Loucy (cell line): ENCODE results near the gene CHST14.

Experiments used
- H2AFZ ChIP-seq: fragments of 200-600 bp; sonication (generic); 2 replicates; pipeline ENCODE4 v1.6.0; 2016; ENCODE audit warnings: antibody characterized with exemption, mild to moderate bottlenecking, low read length, moderate library complexity
- H3F3A ChIP-seq: fragments of 200-600 bp; 2 replicates; pipeline ENCODE4 v1.6.0; 2016; ENCODE audit warnings: antibody characterized with exemption, low read depth, mild to moderate bottlenecking
- H3K27me3 ChIP-seq: fragments of 200-600 bp; sonication (generic); 2 replicates; pipeline ENCODE4 v1.6.1; 2014; ENCODE audit warnings: low read length, mild to moderate bottlenecking; ENCODE audit not compliant: insufficient read depth, poor library complexity, severe bottlenecking
- H3K36me3 ChIP-seq: fragments of 200-600 bp; sonication (generic); 2 replicates; pipeline ENCODE4 v1.6.1; 2016; ENCODE audit warnings: low read length; ENCODE audit not compliant: insufficient read depth
- H3K4me1 ChIP-seq: fragments of 200-600 bp; sonication (generic); 2 replicates; pipeline ENCODE4 v1.5.1; 2014; ENCODE audit warnings: low read length, mild to moderate bottlenecking; ENCODE audit not compliant: insufficient read depth, poor library complexity, severe bottlenecking
- H3K4me2 ChIP-seq: fragments of 200-600 bp; sonication (generic); 2 replicates; pipeline ENCODE4 v1.6.0; 2014; ENCODE audit warnings: antibody characterized with exemption, low read length, low read depth, mild to moderate bottlenecking; ENCODE audit not compliant: poor library complexity, severe bottlenecking
- H3K4me3 ChIP-seq: fragments of 200-600 bp; sonication (generic); 2 replicates; pipeline ENCODE4 v1.5.1; 2014; ENCODE audit warnings: low read length, mild to moderate bottlenecking, mixed read lengths; ENCODE audit not compliant: poor library complexity, severe bottlenecking
- H3K79me2 ChIP-seq: fragments of 200-600 bp; sonication (generic); 2 replicates; pipeline ENCODE4 v1.6.1; 2014; ENCODE audit warnings: low read length; ENCODE audit not compliant: insufficient read depth
- H3K9ac ChIP-seq: fragments of 200-600 bp; sonication (generic); 2 replicates; pipeline ENCODE4 v1.6.0; 2014; ENCODE audit warnings: mild to moderate bottlenecking, low read depth, low read length, moderate library complexity; ENCODE audit not compliant: poor library complexity, severe bottlenecking
- H3K9me2 ChIP-seq: fragments of 200-600 bp; sonication (generic); replicated peaks from 2 replicates; pipeline ENCODE4 v1.6.1; 2016; ENCODE audit warnings: low read depth, low read length, mixed read lengths
- H3K9me3 ChIP-seq: fragments of 200-600 bp; sonication (generic); 2 replicates; pipeline ENCODE4 v1.6.1; 2014; ENCODE audit warnings: mild to moderate bottlenecking, antibody characterized with exemption, low read length, low read depth; ENCODE audit not compliant: insufficient read depth
- H4K20me1 ChIP-seq: fragments of 200-600 bp; sonication (generic); 2 replicates; pipeline ENCODE4 v1.6.0; 2014; ENCODE audit warnings: antibody characterized with exemption, low read length, mild to moderate bottlenecking; ENCODE audit not compliant: insufficient read depth, poor library complexity, severe bottlenecking
- EZH2phosphoT487 ChIP-seq: fragments of 200-600 bp; IDR thresholded peaks from 2 replicates; pipeline ENCODE4 v1.6.1; 2018; ENCODE audit warnings: antibody characterized with exemption, mild to moderate bottlenecking, moderate library complexity, borderline replicate concordance
- TF ChIP-seq, protein P1 (sequence below): fragments of 200-600 bp; sonication (generic); conservative IDR thresholded peaks from 2 replicates; pipeline ENCODE4 v1.5.1; 2014; ENCODE audit warnings: mild to moderate bottlenecking, antibody characterized with exemption, low read length

CHST14 gene

DNA sequence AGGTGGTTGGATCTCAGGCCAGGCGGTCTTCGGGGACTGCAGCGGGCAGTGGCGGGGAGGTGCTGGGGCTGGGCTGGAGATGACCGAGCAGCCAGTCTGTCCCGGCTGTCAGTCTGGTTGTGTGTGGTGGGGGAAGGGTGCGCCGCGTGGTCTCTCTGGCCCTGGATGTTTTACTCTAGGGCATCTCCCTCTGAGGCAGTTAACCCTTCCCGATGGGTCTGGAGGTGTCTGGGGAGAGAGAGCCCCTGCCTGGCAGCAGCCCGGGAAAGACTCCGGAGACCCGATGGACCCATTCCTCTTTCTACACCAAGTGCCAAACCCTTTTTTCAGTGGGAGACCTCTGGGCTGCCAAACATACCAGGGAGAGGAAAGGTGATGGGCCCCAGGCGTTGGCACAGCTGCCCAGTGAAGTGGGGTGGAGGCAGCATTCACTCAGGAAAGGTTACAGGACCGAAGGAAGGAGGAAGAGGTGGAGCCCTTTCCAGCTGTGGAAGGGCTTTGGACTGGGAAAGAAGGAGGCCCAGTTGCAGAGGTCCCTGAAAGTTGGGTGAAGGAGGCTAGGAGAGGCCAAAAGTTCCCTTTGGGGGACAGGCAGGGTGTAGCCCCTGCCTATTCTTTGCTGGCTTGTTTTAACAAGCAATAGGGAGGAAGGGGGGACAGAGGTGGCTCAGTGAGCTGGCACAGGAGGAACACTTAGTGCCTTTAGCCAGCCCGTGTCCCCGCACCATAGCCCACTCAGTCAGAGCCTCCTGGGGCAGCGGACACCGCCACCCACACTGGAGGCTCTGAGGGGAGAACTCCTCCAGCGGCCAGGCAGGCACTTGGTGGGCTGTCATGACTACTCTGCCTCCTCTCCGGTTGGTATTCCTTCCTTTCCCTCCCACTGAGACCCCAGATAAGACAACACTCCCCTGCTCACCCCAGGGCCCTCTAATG is 32.8 kb upstream of the CHST14 start:
- Histone ChIP-seq H3K79me2 (peaks cover 23% of the 10 kb centered on the region), H4K20me1 (peaks cover 14% of the 10 kb centered on the region), H3K4me2 (no peak overlapping the region), H3K36me3 (no peaks in the 10 kb centered on the region), H3K27me3 (no peaks in the 10 kb centered on the region), H3K4me3 (no peak overlapping the region), H3K4me1 (peaks cover 18% of the 10 kb centered on the region), H3K9me2 (no peaks in the 10 kb centered on the region), H3F3A (no peaks in the 10 kb centered on the region), H3K9ac (no peak overlapping the region), H3K9me3 (no peaks in the 10 kb centered on the region), H2AFZ (no peak overlapping the region)
- TF ChIP-seq EZH2phosphoT487: no peak
- TF ChIP-seq, protein P1, sequence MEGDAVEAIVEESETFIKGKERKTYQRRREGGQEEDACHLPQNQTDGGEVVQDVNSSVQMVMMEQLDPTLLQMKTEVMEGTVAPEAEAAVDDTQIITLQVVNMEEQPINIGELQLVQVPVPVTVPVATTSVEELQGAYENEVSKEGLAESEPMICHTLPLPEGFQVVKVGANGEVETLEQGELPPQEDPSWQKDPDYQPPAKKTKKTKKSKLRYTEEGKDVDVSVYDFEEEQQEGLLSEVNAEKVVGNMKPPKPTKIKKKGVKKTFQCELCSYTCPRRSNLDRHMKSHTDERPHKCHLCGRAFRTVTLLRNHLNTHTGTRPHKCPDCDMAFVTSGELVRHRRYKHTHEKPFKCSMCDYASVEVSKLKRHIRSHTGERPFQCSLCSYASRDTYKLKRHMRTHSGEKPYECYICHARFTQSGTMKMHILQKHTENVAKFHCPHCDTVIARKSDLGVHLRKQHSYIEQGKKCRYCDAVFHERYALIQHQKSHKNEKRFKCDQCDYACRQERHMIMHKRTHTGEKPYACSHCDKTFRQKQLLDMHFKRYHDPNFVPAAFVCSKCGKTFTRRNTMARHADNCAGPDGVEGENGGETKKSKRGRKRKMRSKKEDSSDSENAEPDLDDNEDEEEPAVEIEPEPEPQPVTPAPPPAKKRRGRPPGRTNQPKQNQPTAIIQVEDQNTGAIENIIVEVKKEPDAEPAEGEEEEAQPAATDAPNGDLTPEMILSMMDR: no peak

DNA sequence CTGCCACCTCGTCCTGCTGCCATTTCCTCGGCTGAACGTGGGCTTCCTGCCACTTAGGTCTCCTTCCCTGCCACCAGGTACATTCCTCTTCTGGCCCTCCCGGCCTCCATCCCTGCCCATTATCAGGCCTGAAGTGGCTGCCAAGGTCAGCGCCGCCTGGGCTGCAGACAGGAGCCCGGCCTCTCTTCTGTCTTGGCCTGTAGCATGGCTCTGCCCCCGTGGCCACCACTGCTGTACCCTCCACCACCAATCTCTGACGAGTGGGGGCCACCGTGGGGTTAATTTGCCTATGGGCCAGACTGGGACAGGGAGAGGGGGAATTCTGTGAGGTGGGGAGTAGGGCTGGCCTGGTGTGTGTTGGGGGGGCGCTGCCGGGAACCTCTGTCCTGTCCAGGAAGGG is 32.1 kb upstream of the CHST14 start:
- peak overlapping the region; percentile 86 for H3K4me2 ChIP-seq
- H2AFZ ChIP-seq: no peak overlapping the region
- TF ChIP-seq, protein P1: no peak
- peaks cover 19% of the 10 kb centered on the region for H4K20me1 ChIP-seq
- H3K4me1 ChIP-seq: peaks cover 25% of the 10 kb centered on the region
- H3K36me3 ChIP-seq: no peaks in the 10 kb centered on the region
- H3F3A ChIP-seq: no peaks in the 10 kb centered on the region
- no peaks in the 10 kb centered on the region for H3K9me3 ChIP-seq
- peaks cover 30% of the 10 kb centered on the region for H3K79me2 ChIP-seq
- no peaks in the 10 kb centered on the region for H3K27me3 ChIP-seq
- no peak overlapping the region for H3K4me3 ChIP-seq
- H3K9me2 ChIP-seq: no peaks in the 10 kb centered on the region
- H3K9ac ChIP-seq: no peak overlapping the region

DNA sequence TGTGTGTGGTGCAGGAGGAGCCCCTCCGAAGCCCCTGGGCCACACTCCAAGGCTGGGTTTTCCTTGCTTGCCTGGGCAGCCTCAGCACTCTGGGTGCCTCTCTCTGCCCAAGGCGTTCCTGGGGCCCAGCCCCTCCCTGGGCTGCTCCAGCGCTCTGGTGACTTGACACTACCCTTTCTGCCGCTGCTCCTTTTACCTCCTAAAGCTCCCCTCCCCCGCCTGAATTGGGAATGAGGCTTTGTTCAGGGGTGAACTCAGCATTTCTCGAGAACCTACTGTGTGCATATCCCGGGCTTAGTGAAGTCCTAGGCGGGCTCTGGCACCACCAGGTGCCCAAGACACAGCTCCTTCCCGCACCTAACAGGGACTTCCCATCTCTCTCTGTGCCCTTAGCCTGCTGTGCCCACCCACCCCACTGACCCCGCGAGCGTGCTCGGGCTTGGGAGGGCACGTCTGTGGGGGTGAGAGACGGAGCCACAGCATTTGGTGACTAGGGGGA is 31.3 kb upstream of the CHST14 start:
- H4K20me1 ChIP-seq: peaks cover 27% of the 10 kb centered on the region
- H3K27me3 ChIP-seq: no peaks in the 10 kb centered on the region
- H3F3A ChIP-seq: no peaks in the 10 kb centered on the region
- peak overlapping the region; percentile 82 for H3K4me3 ChIP-seq
- TF ChIP-seq, protein P1: no peak
- no peak for TF ChIP-seq EZH2phosphoT487
- peaks cover 38% of the 10 kb centered on the region for H3K79me2 ChIP-seq
- H3K4me1 ChIP-seq: peaks cover 33% of the 10 kb centered on the region
- no peaks in the 10 kb centered on the region for H3K36me3 ChIP-seq
- no peaks in the 10 kb centered on the region for H3K9me2 ChIP-seq
- peak overlapping the region; percentile 82 for H3K9ac ChIP-seq
- H2AFZ ChIP-seq: peak overlapping the region; percentile 76
- no peaks in the 10 kb centered on the region for H3K9me3 ChIP-seq
- H3K4me2 ChIP-seq: peak overlapping the region; percentile 86
